Activated naive CD4-positive, alpha-beta T cell treated with anti-CD3 and anti-CD28 coated beads, Interleukin-2, amount 50 U/mL, for 24 hours (primary cell): ENCODE measurements around the gene ITGB7.
"Not testable (repeated sequence)": the region's sequence is repeated elsewhere in the genome, so short reads cannot be mapped to it uniquely, and the experiment has no call there.

ENCODE experiments used
- H3K27ac Mint-ChIP-seq: one replicate; pipeline ENCODE4 v1.8.0; 2021; ENCODE audit warnings: mild to moderate bottlenecking, mixed read lengths
- H3K27me3 Mint-ChIP-seq: one replicate; pipeline ENCODE4 v1.8.0; 2021; ENCODE audit warnings: mixed read lengths
- H3K36me3 Mint-ChIP-seq: one replicate; pipeline ENCODE4 v1.8.0; 2021; ENCODE audit warnings: mixed read lengths
- H3K4me1 Mint-ChIP-seq: one replicate; pipeline ENCODE4 v1.8.0; 2021; ENCODE audit warnings: mixed read lengths
- H3K4me3 Mint-ChIP-seq: one replicate; pipeline ENCODE4 v1.8.0; 2021; ENCODE audit warnings: mild to moderate bottlenecking, mixed read lengths
- H3K9me3 Mint-ChIP-seq: one replicate; pipeline ENCODE4 v1.8.0; 2021; ENCODE audit warnings: mixed read lengths

The ITGB7 gene

DNA sequence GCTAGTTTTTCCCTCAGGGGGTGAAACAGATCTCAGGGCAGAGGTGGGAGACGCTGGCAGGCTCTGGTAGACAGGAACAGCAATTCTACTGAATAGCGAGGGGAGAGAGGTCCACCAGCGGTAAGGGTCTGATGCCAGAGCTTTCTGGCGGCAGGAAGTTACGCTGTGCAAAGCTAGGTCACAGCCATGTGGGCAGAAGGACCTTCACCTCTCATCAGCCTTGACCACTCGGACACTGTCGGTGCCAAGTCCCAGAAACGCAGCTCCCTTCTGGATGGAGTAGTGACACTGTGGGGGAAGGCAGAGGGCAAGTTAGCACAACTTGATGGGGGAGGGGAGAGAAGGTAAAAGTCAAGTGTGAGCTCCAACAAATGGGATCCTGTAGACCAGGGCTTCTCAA is 36.8 kb downstream of the ITGB7 start:
- no peak overlapping the region for H3K4me3 Mint-ChIP-seq
- H3K27me3 Mint-ChIP-seq, result no peaks in the 10 kb centered on the region
- H3K4me1 Mint-ChIP-seq, result no peaks in the 10 kb centered on the region
- no peak overlapping the region for H3K27ac Mint-ChIP-seq
- H3K9me3 Mint-ChIP-seq, result no peaks in the 10 kb centered on the region
- H3K36me3 Mint-ChIP-seq, result peaks cover 4% of the 10 kb centered on the region

- H3K36me3 Mint-ChIP-seq, result peaks cover 4% of the 10 kb centered on the region
- no peaks in the 10 kb centered on the region for H3K27me3 Mint-ChIP-seq
Observed at GRCh38 chr12:53169644-53170043, 37.4 kb downstream of the ITGB7 start.

DNA sequence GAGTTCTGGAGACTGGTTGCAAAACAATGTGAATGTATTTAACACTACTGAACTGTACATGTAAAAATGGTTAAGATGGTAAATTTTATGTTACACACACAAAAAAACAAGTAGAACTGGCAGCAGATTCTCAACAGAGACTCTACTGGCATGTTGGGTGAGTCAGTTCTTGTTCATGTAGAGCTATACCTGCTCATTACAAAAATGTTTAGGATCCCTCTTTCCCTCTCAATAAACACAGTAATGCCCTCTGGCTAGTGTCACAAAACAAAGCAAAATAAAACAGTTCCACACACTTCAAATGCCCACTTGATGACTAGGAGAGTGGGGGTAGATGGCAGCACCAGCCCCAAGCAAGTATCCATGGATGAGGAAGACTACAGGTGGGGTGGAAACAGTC is 40.2 kb downstream of the ITGB7 start:
- no peak overlapping the region for H3K27ac Mint-ChIP-seq
- no peaks in the 10 kb centered on the region for H3K9me3 Mint-ChIP-seq
- no peaks in the 10 kb centered on the region for H3K27me3 Mint-ChIP-seq
- H3K4me1 Mint-ChIP-seq, result no peaks in the 10 kb centered on the region
- no peak overlapping the region for H3K4me3 Mint-ChIP-seq
- peaks cover 3% of the 10 kb centered on the region for H3K36me3 Mint-ChIP-seq

More at GRCh38 chr12:53169644-53170043, 37.4 kb downstream of the ITGB7 start:
- Mint-ChIP-seq H3K4me1 (no peaks in the 10 kb centered on the region), H3K4me3 (no peak overlapping the region), H3K9me3 (no peaks in the 10 kb centered on the region), H3K27ac (no peak overlapping the region)

DNA sequence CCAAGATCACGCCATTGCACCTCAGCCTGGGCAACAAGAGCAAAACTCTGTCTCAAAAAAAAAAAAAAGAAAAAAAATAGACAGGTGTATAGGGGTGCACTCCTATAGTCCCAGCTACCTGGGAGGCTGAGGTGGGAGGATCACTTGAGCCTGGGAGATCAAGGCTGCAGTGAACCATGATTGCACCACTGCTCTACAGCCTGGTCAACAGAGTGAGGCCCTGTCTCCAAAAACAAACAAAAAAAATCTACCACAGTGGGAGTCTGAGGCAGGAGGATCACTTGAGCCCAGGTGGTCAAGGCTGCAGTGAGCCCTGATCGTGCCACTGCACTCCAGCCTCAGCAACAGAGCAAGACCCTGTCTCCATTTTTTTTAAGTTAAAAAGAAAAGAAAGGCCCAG is 44.0 kb downstream of the ITGB7 start:
- not testable (repeated sequence) for H3K27me3 Mint-ChIP-seq, H3K4me1 Mint-ChIP-seq, H3K27ac Mint-ChIP-seq, H3K9me3 Mint-ChIP-seq, H3K4me3 Mint-ChIP-seq, H3K36me3 Mint-ChIP-seq

GRCh38 chr12:53161119-53161911 is 45.7 kb downstream of the ITGB7 start:
- Mint-ChIP-seq H3K4me3 (no peak overlapping the region), H3K9me3 (no peaks in the 10 kb centered on the region), H3K4me1 (peaks cover 7% of the 10 kb centered on the region), H3K27ac (no peak overlapping the region), H3K36me3 (no peaks in the 10 kb centered on the region), H3K27me3 (no peaks in the 10 kb centered on the region)

DNA sequence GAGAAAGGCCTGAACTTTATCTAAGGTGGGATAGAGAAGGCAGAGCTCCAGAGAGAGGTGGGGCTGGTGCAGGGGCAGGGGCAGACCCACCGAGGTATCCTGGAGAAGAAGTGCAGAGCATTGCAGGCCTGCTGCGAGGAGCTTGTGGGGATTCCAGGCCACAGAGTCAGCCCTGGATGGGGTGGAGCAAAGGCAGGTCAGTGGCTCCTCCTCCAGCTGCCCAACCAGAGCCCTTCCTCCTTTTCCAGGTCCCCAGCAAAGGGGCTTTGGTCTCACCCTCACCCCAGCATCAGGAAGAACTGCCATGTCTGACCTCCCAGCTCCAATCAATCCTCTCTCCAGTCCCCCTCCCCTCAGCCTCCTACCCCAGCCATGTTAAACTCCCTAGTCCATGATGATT is 46.4 kb downstream of the ITGB7 start:
- Mint-ChIP-seq H3K4me3 (no peak overlapping the region), H3K36me3 (no peaks in the 10 kb centered on the region), H3K27me3 (no peaks in the 10 kb centered on the region), H3K4me1 (peaks cover 7% of the 10 kb centered on the region), H3K27ac (no peak overlapping the region), H3K9me3 (no peaks in the 10 kb centered on the region)

GRCh38 chr12:53160000-53160399 is 47.1 kb downstream of the ITGB7 start:
- H3K9me3 Mint-ChIP-seq, result no peaks in the 10 kb centered on the region
- H3K27me3 Mint-ChIP-seq, result no peaks in the 10 kb centered on the region
- peak overlapping the region; percentile 65 for H3K27ac Mint-ChIP-seq
- H3K36me3 Mint-ChIP-seq, result no peaks in the 10 kb centered on the region
- H3K4me3 Mint-ChIP-seq, result no peak overlapping the region
- peaks cover 7% of the 10 kb centered on the region for H3K4me1 Mint-ChIP-seq

DNA sequence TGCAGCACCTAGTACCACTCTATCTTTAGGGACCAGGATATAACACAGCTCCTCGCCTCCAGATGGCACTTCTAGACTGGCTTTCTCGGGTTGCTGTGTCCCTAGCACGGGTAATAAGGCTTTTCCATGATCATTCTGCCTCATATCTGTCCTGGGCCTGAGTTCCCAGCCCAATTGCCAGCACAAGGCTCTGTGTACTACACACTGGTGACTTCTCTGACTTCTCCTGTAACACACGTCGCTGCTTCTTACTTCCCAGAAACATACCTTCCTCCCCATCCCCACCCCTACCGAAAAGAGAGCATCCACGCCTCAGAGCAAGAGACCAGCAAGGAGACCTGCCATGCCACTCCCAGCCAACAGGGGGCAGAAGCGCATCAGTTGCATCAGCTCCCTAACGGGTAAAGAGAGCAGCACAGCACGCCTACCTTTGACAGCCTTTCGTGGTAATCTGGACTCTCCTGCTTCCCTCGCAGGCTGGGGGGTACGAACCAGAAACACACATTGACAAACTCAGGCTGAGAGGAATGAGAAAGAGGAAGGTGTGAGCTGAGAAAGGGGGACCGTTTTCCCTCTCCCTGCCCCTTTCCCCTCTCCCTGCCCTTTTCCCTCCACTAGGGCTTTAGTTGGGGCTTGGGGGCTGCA is 47.7 kb downstream of the ITGB7 start:
- H3K4me1 Mint-ChIP-seq, result peaks cover 7% of the 10 kb centered on the region
- H3K4me3 Mint-ChIP-seq, result no peak overlapping the region
- no peaks in the 10 kb centered on the region for H3K9me3 Mint-ChIP-seq
- no peaks in the 10 kb centered on the region for H3K36me3 Mint-ChIP-seq
- H3K27ac Mint-ChIP-seq, result peak overlapping the region; percentile 66
- no peaks in the 10 kb centered on the region for H3K27me3 Mint-ChIP-seq

GRCh38 chr12:53152390-53152789 is 54.7 kb downstream of the ITGB7 start:
- Mint-ChIP-seq H3K4me3 (no peak overlapping the region), H3K27ac (no peak overlapping the region), H3K27me3 (no peaks in the 10 kb centered on the region)

GRCh38 chr12:53151039-53151438 is 56.0 kb downstream of the ITGB7 start:
- Mint-ChIP-seq H3K27ac (no peak overlapping the region), H3K36me3 (no peaks in the 10 kb centered on the region), H3K27me3 (no peaks in the 10 kb centered on the region), H3K4me1 (no peaks in the 10 kb centered on the region), H3K4me3 (no peak overlapping the region), H3K9me3 (no peaks in the 10 kb centered on the region)

More at GRCh38 chr12:53152390-53152789, 54.7 kb downstream of the ITGB7 start:
- Mint-ChIP-seq H3K4me1 (no peaks in the 10 kb centered on the region), H3K9me3 (no peaks in the 10 kb centered on the region), H3K36me3 (no peaks in the 10 kb centered on the region)

GRCh38 chr12:53147653-53148052 is 59.4 kb downstream of the ITGB7 start:
- Mint-ChIP-seq H3K9me3 (no peaks in the 10 kb centered on the region), H3K36me3 (no peaks in the 10 kb centered on the region), H3K4me1 (no peaks in the 10 kb centered on the region), H3K27me3 (no peaks in the 10 kb centered on the region), H3K4me3 (no peak overlapping the region), H3K27ac (no peak overlapping the region)

- no peaks in the 10 kb centered on the region for H3K36me3 Mint-ChIP-seq
- H3K4me1 Mint-ChIP-seq, result no peaks in the 10 kb centered on the region
- H3K4me3 Mint-ChIP-seq, result no peak overlapping the region
- H3K9me3 Mint-ChIP-seq, result no peaks in the 10 kb centered on the region
- H3K27ac Mint-ChIP-seq, result no peak overlapping the region
- H3K27me3 Mint-ChIP-seq, result no peaks in the 10 kb centered on the region
Observed at GRCh38 chr12:53147181-53147580, 59.9 kb downstream of the ITGB7 start.

GRCh38 chr12:53145383-53146260 is 61.4 kb downstream of the ITGB7 start:
- no peaks in the 10 kb centered on the region for H3K9me3 Mint-ChIP-seq
- H3K36me3 Mint-ChIP-seq, result no peaks in the 10 kb centered on the region
- H3K4me1 Mint-ChIP-seq, result no peaks in the 10 kb centered on the region
- H3K27ac Mint-ChIP-seq, result no peak overlapping the region
- H3K4me3 Mint-ChIP-seq, result no peak overlapping the region
- no peaks in the 10 kb centered on the region for H3K27me3 Mint-ChIP-seq

DNA sequence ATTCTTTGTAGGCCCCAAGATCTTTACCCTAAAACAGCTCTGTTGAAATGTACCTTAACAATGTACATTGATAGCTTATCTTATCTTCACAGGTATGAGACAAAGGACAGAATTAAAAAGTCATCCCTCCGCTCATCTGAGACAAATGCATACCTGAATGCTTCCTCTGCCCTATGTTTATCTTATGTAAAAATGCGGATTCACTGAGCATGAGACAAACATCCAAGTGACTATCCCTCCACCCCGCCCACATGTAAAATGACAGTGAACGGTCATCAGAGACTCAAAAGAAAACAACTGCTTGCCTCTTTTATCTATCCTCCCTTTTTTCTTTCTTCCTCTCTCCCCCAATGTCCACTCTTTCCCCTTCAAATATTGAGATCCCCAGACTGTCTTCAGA is 63.7 kb downstream of the ITGB7 start:
- peaks cover 2% of the 10 kb centered on the region for H3K27me3 Mint-ChIP-seq
- H3K36me3 Mint-ChIP-seq, result no peaks in the 10 kb centered on the region
- no peaks in the 10 kb centered on the region for H3K4me1 Mint-ChIP-seq
- no peaks in the 10 kb centered on the region for H3K9me3 Mint-ChIP-seq
- no peak overlapping the region for H3K27ac Mint-ChIP-seq
- no peak overlapping the region for H3K4me3 Mint-ChIP-seq
